ENCODE results near the gene ATP6V1B1. TPM values are rescaled to one million over a fixed set of nuclear protein-coding genes. Genes with fewer than 3 reads are reported as not detected.

Gene ATP6V1B1
- total RNA-seq, 1 experiment from 2014 or later: 4.0 TPM

GRCh38 chr2:70941701-70942100 lies 6.0 kb downstream of the ATP6V1B1 start:
- H3K4me3 ChIP-seq (ENCODE audit: low read depth, low read length): no peak overlapping the region
- TF ChIP-seq CTCF (IDR thresholded peaks at IDR 0.05; ENCODE audit: insufficient read depth in 1 of 2, low read depth in 1 of 2, low read length in 1 of 2, severe bottlenecking in 1 of 2, unreplicated experiment in 1 of 2): no peak
- CTCF ChIA-PET: interaction anchor here (0.6 kb wide), 1 partner anchor 20 kb away, joined by 5 read pairs; no protein-coding TSS in a partner anchor
- Mint-ChIP-seq H3K4me1 (ENCODE audit: low read depth, unreplicated experiment) (peaks cover 8% of the 10 kb centered on the region), H3K4me3 (ENCODE audit: unreplicated experiment) (no peak overlapping the region), H3K36me3 (ENCODE audit: insufficient read depth, unreplicated experiment) (no peaks in the 10 kb centered on the region), H3K27ac (ENCODE audit: unreplicated experiment) (no peak overlapping the region), H3K27me3 (ENCODE audit: insufficient read depth, unreplicated experiment) (peaks cover 3% of the 10 kb centered on the region), H3K9me3 (ENCODE audit: unreplicated experiment) (no peaks in the 10 kb centered on the region)
- no peaks in the 10 kb centered on the region for H3K27me3 ChIP-seq (replicated peaks; ENCODE audit: control insufficient read depth, insufficient read depth, low read length)
- BruUV-seq (replicated peaks): no TSS peak
- intact Hi-C loops (cut with micrococcal nuclease; ENCODE audit: unreplicated experiment): no loop called here
- peaks cover 23% of the 10 kb centered on the region for H3K4me1 ChIP-seq
- no peaks in the 10 kb centered on the region; the same call in 1 of the 2 replicates for H3K36me3 ChIP-seq (ENCODE audit: control insufficient read depth, insufficient read depth, low read length)
- POLR2A ChIA-PET: no interaction called here
- H3K9me3 ChIP-seq: no peaks in the 10 kb centered on the region
- DNase-seq: no peak

GRCh38 chr2:70942396-70943204 lies 6.9 kb downstream of the ATP6V1B1 start:
- H3K9me3 ChIP-seq: no peaks in the 10 kb centered on the region
- ChIA-PET POLR2A (no interaction called here), CTCF (interaction anchor here (0.5 to 0.6 kb wide), 2 partner anchors 20 to 128 kb away, joined by 3 to 5 read pairs; no protein-coding TSS in a partner anchor)
- H3K36me3 Mint-ChIP-seq (ENCODE audit: insufficient read depth, unreplicated experiment): no peaks in the 10 kb centered on the region
- TF ChIP-seq CTCF (IDR thresholded peaks at IDR 0.05; ENCODE audit: insufficient read depth in 1 of 2, low read depth in 1 of 2, low read length in 1 of 2, severe bottlenecking in 1 of 2, unreplicated experiment in 1 of 2): no peak
- peaks cover 6% of the 10 kb centered on the region for H3K4me1 Mint-ChIP-seq (ENCODE audit: low read depth, unreplicated experiment)
- peaks cover 3% of the 10 kb centered on the region for H3K27me3 Mint-ChIP-seq (ENCODE audit: insufficient read depth, unreplicated experiment)
- intact Hi-C loops (cut with micrococcal nuclease; ENCODE audit: unreplicated experiment): no loop called here
- no peak overlapping the region for H3K4me3 ChIP-seq (ENCODE audit: low read depth, low read length)
- no peak for DNase-seq
- no peak overlapping the region for H3K27ac Mint-ChIP-seq (ENCODE audit: unreplicated experiment)
- no peaks in the 10 kb centered on the region for H3K9me3 Mint-ChIP-seq (ENCODE audit: unreplicated experiment)
- H3K4me3 Mint-ChIP-seq (ENCODE audit: unreplicated experiment): no peak overlapping the region
- peaks cover 15% of the 10 kb centered on the region for H3K4me1 ChIP-seq
- no peaks in the 10 kb centered on the region for H3K27me3 ChIP-seq (replicated peaks; ENCODE audit: control insufficient read depth, insufficient read depth, low read length)
- BruUV-seq (replicated peaks): no TSS peak
- no peaks in the 10 kb centered on the region; the same call in 1 of the 2 replicates for H3K36me3 ChIP-seq (ENCODE audit: control insufficient read depth, insufficient read depth, low read length)

- no peak overlapping the region for H3K4me3 Mint-ChIP-seq (ENCODE audit: unreplicated experiment)
- no TSS peak for BruUV-seq (replicated peaks)
- ChIA-PET CTCF (no interaction called here), POLR2A (no interaction called here)
- Histone ChIP-seq H3K36me3 (ENCODE audit: control insufficient read depth, insufficient read depth, low read length) (no peaks in the 10 kb centered on the region; the same call in 1 of the 2 replicates), H3K27me3 (replicated peaks; ENCODE audit: control insufficient read depth, insufficient read depth, low read length) (no peaks in the 10 kb centered on the region), H3K9me3 (no peaks in the 10 kb centered on the region), H3K4me3 (ENCODE audit: low read depth, low read length) (no peak overlapping the region), H3K4me1 (peaks cover 8% of the 10 kb centered on the region)
- no peak for DNase-seq
- H3K27ac Mint-ChIP-seq (ENCODE audit: unreplicated experiment): no peak overlapping the region
- intact Hi-C loops (cut with micrococcal nuclease; ENCODE audit: unreplicated experiment): no loop called here
- no peaks in the 10 kb centered on the region for H3K9me3 Mint-ChIP-seq (ENCODE audit: unreplicated experiment)
- H3K27me3 Mint-ChIP-seq (ENCODE audit: insufficient read depth, unreplicated experiment): peaks cover 8% of the 10 kb centered on the region
- H3K36me3 Mint-ChIP-seq (ENCODE audit: insufficient read depth, unreplicated experiment): no peaks in the 10 kb centered on the region
- H3K4me1 Mint-ChIP-seq (ENCODE audit: low read depth, unreplicated experiment): peaks cover 13% of the 10 kb centered on the region
- no peak for TF ChIP-seq CTCF (IDR thresholded peaks at IDR 0.05; ENCODE audit: insufficient read depth in 1 of 2, low read depth in 1 of 2, low read length in 1 of 2, severe bottlenecking in 1 of 2, unreplicated experiment in 1 of 2)
These were observed 7.6 kb downstream of the ATP6V1B1 start for GRCh38 chr2:70943205-70943871.

All from Caco-2 (cell line).